ENCODE data around the gene CLCNKA.
"Not testable (repeated sequence)": the region's sequence is repeated elsewhere in the genome, so short reads cannot be mapped to it uniquely, and the experiment has no call there.

The CLCNKA gene

DNA sequence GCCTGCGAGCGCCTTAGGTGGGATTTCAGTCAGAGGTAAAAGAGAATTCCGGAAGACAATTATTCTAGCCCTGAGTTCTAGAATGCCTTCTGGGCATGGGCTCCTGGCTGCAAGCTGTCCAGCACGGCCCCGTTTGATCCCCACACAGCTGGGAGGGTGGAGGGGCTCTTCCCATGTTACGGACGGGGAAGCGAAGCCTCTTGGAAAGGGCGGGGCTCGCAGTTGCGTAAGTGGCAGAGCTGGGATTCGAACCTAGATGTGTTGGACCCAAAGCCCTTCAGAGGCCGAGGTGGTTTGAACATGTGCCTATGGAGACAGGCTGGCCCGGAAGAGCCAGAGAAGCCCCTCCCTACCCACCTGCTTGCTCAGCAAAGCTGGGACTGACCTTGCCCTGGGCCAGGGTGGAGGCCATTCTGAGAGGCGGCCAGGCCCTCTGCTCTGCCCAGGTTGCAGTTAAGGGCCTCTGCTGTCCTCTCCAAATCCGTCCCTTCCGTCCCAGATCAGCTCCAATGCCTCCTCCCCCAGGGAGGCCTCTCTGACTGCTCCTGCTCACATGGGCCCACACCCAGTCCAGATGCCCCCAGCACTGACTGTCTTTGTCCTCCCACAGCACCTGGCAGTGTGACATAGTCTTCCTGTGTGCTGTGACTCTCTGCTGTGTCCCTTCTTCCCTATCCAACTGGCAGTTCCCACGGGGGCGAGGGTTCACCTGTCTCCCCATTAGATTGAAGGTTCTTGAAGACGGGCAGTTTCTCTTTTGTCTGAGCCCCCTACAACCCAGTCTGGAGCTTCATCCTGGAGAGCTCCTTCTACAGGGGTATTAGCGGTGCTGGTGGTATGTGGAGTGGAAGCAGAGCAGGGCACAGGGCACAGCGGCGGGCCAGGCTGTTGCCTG, 2.8 kb upstream of the CLCNKA start:
- no peak for DNase-seq

DNA sequence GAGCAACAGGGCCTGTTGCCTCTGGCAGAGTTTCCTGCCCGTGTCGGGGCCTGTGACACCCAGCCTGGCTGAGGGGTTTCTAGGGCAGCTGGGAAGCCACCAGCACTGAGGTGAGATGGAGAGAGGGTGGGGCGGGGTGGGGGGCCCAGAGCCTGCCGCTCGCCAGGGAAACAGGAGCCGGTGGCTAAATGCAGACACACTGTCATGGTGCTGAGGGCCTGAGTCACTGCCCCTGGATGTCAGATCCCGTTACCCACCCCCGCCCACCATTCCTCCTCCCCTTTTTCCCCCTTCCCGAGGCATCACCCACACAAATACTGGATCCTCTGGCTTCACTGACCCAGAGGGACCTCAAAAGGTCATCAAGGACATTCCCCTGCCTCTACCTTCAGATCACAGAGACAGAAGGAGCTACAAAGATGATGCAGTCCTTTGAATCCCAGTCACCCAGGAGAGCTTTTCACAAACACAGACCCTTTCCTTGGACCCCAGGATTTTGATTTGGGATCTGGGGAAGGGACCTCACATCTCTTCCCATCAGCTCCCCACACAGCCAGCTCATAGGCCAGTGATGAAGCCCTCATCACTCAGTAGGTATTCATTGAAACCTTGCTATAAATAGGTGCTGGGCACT, 2.1 kb upstream of the CLCNKA start:
- DNase-seq = no peak

DNA sequence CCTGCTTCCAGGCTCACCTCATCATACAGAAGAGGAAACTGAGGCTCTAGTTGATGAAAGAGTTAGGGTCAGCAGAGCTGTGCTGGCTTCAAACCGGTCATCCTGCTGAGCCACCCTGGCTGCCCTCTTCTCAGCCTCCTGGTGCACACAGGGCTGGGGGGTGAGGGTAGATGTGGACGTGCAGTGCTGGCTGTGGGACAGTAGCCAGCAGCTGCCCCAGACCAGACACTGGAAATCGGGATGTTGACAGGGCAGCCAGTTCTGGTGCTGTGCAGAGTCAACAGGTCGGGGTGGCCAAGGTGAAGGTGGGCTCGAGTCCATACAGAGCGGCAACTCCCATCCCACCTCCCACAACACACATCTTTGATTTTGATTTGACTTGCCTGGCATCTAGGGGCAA, 1.5 kb upstream of the CLCNKA start:
- no peak for DNase-seq

- not testable (repeated sequence) for DNase-seq
These were observed 958 bp upstream of the CLCNKA start for GRCh38 chr1:16020878-16021277.

DNA sequence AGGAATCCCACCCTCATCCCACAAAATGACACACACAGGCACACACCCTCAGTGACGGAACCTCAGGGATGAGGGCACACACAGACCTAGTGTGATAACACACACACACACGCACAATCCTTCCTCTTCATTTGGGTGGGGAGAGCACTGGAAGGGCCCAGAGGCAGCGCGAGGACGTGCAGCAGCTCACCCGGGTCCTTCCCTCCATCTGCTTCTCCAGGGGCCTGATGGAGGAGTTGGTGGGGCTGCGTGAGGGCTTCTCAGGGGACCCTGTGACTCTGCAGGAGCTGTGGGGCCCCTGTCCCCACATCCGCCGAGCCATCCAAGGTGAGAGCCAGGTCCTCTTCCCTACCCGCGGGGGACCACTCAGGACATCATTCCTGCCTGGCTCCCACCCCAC, 557 bp downstream of the CLCNKA start:
- DNase-seq = no peak

GRCh38 chr1:16023050-16023653, 1.3 kb downstream of the CLCNKA start:
- no peak for DNase-seq

DNA sequence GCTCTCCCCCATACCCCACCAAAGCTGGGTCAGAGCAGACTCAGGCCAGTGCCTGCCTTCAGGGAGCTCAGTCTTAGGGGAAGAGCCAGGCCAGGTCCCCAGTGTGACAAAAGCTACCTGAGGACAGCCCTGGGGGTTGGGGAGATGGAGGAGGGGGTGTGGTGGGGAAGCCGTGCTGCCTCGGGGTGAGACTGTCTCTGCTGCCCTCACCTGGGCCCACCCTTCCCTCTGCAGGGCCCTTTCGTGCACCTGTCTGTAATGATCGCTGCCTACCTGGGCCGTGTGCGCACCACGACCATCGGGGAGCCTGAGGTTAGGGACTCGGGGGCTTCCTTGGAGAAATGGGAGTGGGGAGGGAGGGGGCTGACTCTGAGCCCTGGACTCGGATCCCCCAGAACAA, 4.5 kb downstream of the CLCNKA start:
- not testable (repeated sequence) for DNase-seq

GRCh38 chr1:16026723-16027484, 5.1 kb downstream of the CLCNKA start:
- DNase-seq = peak; percentile 63

GRCh38 chr1:16028237-16029002, 6.6 kb downstream of the CLCNKA start:
- DNase-seq = no peak

GRCh38 chr1:16029003-16029268, 7.1 kb downstream of the CLCNKA start:
- not testable (repeated sequence) for DNase-seq

- no peak for DNase-seq
These were observed 7.5 kb downstream of the CLCNKA start for GRCh38 chr1:16029288-16029687.

DNA sequence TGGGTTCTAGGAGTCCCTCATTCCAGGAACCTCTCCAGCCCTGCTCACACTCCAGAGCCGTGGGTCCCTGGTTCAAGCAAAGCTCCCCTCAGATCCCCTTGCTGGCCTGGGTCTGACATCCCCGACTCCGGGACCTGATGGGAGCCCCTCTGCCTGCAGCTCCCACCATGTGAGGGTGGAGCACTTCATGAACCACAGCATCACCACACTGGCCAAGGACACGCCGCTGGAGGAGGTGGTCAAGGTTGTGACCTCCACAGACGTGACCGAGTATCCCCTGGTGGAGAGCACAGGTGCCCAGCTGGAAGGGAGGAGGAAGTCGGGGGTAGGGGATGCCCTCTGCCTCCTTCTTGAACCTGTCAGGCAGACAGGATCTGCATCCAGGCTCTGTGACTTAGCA, 9.7 kb downstream of the CLCNKA start:
- DNase-seq = no peak

DNA sequence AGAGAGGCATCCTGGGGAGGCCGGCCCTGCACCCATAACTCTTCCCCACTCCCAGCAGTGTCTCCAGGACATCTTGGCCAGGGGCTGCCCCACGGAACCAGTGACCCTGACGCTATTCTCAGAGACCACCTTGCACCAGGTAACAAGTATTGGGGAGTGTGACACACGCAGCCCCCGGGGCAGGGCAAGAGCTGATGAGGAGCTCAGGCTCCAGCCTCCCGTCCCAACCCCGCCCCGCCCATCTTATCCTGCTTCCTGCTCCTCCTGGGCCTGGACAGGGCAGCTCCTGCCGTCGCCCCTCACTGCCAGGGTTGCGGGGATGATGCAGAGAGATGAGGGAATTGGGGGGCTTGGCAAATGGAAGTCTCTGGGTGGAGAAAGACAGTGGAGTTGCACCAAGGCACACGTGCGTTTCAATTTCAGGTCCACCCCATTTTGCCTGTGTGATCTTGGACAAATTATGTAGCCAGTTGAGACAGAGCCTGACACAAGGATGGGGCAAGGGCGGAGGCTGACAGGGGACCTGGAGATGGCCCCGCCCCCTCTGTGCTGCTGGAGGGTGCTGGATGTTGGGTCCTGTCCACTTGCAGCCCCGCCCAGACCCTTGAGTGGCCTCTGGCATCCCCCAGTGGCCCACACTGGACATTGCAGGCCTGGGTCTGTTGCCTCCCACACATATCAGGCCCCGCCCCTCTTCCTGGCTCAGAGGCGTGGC, 10.7 kb downstream of the CLCNKA start:
- DNase-seq = peak; percentile 43

DNA sequence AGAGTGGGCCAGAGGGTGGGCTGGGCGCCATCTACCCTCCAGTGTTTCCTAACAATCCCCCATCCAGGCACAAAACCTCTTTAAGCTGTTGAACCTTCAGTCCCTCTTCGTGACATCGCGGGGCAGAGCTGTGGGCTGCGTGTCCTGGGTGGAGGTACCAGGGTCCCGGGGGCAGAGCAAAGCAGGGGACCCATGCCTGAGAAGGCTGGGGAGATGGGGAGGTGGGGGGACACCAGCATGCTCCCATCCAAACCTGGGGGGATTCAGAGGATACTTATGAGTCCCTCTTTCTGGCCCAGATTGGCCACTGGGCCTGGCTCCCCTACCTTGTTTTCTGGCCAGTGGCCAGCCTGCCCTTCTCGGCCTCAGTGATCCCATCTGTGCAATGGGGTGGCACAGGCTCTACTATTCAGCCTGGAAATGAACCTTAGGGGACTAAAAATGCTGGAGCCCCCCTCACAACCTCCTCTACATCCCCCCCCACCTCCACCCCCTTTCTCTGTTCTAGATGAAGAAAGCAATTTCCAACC, 11.3 kb downstream of the CLCNKA start:
- DNase-seq = not testable (repeated sequence)

DNA sequence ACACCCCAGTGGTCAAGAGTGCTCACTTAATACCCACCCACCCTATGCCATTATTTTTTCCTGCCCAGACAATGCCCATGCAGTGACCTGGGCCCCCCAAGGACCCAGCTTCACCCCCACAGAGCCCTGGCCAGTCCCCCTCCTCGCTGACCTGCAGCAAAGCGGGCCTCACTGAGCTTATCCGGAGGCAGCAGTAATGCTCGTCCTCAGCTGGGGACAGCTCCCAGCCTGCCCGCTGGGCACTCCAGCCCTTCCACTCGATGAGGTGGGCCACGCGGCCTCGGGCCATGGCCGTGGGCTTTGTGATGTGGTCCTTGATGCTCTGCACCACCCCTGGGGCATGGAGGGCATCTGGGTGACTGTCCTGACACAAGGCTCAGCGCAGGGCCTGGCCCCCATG, 14.6 kb downstream of the CLCNKA start:
- DNase-seq = not testable (repeated sequence)

DNA sequence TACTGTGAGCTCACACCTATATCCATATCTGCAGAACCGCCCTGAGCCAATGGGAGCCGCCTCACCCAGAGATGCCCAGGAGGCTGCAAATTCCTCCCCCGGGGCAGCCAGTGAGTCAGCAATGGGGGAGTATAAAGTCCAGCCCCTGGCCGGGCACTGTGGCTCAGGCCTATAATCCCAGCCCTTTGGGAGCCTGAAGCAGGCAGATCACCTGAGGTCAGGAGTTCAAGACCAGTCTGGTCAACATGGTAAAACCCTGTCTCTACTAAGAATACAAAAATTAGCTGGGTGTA, 16.7 kb downstream of the CLCNKA start:
- DNase-seq = no peak

- DNase-seq = not testable (repeated sequence)
These were observed 18.0 kb downstream of the CLCNKA start for GRCh38 chr1:16039871-16040270.

- no peak for DNase-seq
These were observed 19.4 kb downstream of the CLCNKA start for GRCh38 chr1:16041200-16041599.

DNA sequence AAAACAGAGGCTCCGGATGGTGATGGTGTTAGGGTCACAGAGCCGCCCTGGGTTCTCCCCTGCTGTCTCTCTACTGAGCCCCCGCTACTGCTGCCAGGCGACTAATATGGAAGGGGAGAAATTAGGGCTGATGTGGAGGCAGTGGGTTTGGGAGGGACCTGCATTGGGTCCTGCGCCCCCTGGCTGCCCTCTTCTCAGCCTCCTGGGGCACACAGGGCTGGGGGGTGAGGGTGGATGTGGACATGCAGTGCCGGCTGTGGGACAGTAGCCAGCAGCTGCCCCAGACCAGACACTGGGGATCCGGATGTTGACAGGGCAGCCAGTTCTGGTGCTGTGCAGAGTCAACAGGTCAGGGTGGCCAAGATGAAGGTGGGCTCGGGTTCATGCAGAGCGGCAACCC, 20.3 kb downstream of the CLCNKA start:
- DNase-seq = no peak

GRCh38 chr1:16042654-16043053, 20.8 kb downstream of the CLCNKA start:
- not testable (repeated sequence) for DNase-seq

DNA sequence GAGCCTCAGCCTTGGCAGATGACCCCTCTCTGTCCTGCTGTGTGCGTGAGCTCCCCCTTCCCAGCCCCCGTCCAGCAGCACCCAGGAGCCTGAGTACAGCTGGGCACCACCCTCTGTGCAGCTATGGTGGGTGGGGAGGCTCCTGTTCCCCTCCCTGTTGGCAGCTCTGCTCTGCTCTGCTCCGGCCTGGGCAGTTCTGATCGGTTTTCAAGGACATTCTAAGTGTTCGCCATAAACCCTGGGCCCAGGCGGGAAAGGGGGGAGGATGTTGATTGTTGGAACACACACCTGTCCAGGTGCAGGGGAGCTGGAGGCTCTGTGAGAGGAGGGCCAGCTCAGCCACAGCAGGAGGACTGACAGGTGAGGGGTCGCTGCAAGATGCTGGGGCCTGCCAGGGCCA, 21.7 kb downstream of the CLCNKA start, which contains the start of gene CLCNKB:
CLCNKB (plus strand) TSS at position 262 of the 400 bp plus-strand sequence. CDS start 711 bp downstream, outside the sequence.
- DNase-seq = no peak

DNA sequence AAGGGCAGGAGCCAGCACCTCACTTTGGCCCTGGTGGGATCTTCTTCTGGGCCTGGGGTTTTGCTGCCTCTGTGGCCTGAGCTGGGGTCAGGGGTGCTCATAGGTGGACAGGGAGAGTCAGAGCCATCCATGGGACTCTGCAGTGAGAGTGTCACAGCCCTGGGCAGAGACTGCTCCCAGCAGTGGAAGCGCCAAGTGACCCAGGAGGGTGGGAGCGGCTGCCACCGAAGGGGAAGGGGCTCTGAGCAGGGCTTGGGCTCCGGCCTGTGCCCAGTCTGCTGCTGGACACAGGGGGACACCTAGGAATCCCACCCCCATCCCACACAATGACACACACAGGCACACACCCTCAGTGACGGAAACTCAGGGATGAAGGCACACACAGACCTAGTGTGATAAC, 22.1 kb downstream of the CLCNKA start:
- no peak for DNase-seq
